ENCODE measurements around the gene SS18.

DNA sequence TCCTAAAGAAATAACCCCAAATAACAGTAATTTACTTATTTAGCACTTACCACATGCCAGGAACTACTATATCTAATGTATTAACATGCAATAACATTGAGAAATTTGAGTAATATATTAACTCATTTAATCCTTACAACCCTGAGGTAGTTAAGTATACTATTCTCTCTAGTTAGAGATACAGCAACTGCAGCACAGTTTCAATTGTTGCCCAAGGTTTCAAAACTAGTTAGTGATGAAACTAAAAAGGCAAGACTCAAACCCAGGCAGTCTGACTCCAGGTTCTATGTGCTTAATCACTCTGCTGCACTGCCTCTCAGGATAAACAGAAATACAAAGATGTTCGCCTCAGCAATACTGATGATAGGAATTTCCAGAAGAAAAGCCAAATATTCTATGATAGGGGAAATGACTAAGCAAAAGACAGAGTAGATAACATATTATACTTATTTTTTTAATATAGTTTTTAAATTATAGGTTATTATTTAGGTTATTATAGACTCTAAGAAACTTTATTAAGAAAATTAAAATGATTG is 88.0 kb downstream of the SS18 start:
- TF ChIP-seq POLR2AphosphoS5 (IDR thresholded peaks at IDR 0.05; ENCODE audit: low read depth, low read length) (no peak), TAF1 (IDR thresholded peaks at IDR 0.05; ENCODE audit: borderline replicate concordance, low read depth, low read length) (no peak)

All from GM12892 (cell line).